ENCODE results near the gene KRT4.

The KRT4 gene

GRCh38 chr12:52821826-52822660, 8.1 kb upstream of the KRT4 start:
- DNase-seq (ENCODE audit: low spot score), result no peak

DNA sequence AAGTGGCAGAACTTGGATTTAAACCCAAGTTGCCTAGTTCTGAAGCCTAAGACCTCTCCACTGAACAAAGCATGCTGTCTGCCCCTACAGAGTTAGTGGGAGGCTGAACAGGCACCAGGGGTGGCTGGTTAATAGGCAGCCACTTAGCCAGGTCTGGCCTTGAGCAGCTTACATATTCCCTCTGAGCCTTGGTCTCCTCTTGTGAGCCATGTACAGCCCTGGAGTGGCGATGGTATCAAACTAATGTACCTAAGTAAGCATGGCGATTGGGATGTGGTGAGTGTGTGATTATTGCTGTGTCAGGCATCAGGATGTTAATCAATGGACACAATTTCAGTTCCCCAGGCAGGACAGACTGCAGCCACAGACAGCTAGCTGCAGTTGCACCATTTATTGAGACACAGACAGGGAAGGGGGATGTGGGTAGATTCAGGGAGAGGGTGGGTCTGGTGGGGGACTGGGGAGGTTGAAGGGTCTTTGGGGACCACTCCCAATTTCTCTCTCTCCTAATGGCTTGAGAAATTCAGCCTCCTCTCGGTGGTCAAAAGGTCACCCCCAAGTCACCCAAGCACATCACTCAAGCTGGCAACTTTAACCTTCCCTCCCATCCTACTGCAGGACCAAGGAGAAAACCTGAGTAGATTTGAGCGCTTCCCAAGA, 7.3 kb upstream of the KRT4 start:
- no peak for DNase-seq (ENCODE audit: low spot score)

- no peak for DNase-seq (ENCODE audit: low spot score)
Measured at GRCh38 chr12:52820521-52820920, 6.6 kb upstream of the KRT4 start.

- no peak for DNase-seq (ENCODE audit: low spot score)
Measured at GRCh38 chr12:52819731-52820510, 6.0 kb upstream of the KRT4 start.

GRCh38 chr12:52818887-52819420, 5.0 kb upstream of the KRT4 start:
- DNase-seq (ENCODE audit: low spot score), result no peak

GRCh38 chr12:52818388-52818787, 4.5 kb upstream of the KRT4 start:
- DNase-seq (ENCODE audit: low spot score), result no peak

GRCh38 chr12:52817699-52818238, 3.9 kb upstream of the KRT4 start:
- DNase-seq (ENCODE audit: low spot score), result no peak

GRCh38 chr12:52817003-52817698, 3.2 kb upstream of the KRT4 start:
- DNase-seq (ENCODE audit: low spot score), result no peak

DNA sequence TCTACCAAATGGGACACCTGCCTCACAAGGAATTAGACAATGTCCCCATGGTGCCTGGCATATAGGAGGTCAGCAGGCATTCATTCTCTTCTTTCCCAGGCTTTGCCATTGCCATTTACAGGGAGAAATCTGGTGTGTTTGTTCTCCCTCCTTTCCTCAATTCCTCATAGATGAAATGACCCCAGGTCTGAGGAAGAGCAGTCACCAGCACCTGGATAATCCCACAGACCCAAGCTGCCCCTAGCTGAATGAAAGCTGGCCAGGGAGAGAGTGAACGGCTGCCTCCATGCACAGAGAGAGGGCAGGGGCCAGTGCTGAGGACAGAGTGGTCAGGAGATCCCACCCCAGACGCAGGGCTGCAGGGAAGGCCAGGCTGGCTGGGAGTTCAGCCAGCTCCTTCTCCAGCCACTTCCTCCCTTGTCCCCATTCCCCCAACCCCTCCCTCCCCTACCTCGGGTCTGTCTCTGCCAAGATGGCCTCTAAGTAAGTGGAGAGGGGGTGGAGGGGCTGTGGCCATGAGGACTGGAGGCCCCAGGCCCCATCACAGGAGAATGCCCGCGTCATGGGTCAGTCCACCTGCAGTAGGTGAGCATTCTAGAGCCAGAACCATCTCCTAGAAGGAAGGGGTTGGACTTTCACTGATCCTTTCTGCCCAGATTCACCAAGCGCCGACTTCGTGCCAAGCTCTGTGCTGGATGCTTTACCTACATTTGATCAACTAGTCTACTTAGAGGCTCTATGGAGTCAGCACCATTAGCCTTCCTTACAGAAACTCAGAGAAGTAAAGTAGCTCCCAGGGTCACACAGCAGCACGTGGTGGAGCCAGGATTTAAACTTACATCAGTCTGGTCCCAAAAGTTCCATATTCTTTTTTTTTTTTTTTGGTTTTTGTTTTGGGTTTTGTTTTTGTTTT, 2.0 kb upstream of the KRT4 start:
- no peak for DNase-seq (ENCODE audit: low spot score)

GRCh38 chr12:52815161-52815560, 1.2 kb upstream of the KRT4 start:
- DNase-seq (ENCODE audit: low spot score), result no peak

DNA sequence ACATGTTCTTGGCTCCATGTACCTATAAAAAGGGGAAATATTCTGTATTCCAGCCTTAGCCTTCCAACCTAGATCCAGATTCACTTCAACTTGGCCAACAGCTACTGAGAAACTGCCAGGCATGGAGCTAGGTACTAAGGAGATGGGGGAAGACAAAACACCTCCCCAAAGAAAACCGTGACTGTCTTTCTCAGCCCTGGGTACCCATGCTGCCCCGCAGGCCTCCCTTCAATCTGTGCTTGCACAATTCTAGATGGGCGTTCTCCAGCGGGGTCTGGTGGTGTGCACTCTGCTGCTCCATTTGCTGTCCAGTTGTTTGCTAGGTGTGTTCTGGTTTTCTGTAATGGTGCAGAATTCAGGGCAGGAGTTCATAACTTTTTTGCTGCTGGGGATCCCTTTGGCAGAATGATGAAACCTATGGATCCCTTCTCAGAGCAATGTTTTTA, 817 bp upstream of the KRT4 start:
- no peak for DNase-seq (ENCODE audit: low spot score)

GRCh38 chr12:52813203-52813819, 605 bp downstream of the KRT4 start:
- DNase-seq (ENCODE audit: low spot score), result no peak

- no peak for DNase-seq (ENCODE audit: low spot score)
Measured at GRCh38 chr12:52812749-52813148, 1.2 kb downstream of the KRT4 start.

DNA sequence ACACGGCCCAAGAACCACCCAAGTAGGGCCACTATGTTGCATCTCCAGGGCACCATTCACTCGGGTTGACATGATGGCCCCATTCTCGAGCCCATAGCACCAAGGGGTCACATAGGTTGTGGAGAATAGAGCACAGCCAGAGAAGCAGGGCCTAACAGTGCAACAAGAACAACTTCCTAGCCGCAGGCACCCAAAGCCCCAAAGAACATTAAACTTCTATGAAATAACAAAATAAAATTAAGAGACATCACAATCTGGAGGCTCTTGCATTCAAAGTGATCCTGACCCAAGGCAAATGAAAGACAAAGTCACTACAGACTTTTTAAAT, 1.9 kb downstream of the KRT4 start:
- no peak for DNase-seq (ENCODE audit: low spot score)

- no peak for DNase-seq (ENCODE audit: low spot score)
Measured at GRCh38 chr12:52811191-52812072, 2.5 kb downstream of the KRT4 start.

DNA sequence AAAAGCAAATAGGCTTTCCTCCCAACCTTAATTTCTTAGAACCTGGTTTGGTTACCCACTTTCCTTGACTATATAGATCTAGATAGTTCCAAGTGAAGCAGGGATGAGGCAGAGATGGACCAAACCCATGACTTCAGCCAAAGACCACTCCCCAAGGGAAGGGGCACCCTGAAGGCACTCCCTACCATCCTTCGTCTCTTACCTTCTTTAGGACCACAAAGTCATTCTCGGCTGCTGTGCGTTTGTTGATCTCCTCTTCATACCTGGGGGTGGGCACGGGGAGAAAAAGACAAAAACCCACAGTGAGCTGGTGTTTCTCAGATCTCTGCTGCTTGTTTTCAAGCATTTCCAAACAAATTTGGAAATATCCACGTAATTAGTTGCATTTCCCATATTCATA, 3.4 kb downstream of the KRT4 start:
- no peak for DNase-seq (ENCODE audit: low spot score)

- no peak for DNase-seq (ENCODE audit: low spot score)
Measured at GRCh38 chr12:52809166-52809565, 4.8 kb downstream of the KRT4 start.

GRCh38 chr12:52808573-52809160, 5.2 kb downstream of the KRT4 start:
- DNase-seq (ENCODE audit: low spot score), result no peak

All from pons (tissue), 1 donor.